ENCODE measurements around the gene TPT1.

DNA sequence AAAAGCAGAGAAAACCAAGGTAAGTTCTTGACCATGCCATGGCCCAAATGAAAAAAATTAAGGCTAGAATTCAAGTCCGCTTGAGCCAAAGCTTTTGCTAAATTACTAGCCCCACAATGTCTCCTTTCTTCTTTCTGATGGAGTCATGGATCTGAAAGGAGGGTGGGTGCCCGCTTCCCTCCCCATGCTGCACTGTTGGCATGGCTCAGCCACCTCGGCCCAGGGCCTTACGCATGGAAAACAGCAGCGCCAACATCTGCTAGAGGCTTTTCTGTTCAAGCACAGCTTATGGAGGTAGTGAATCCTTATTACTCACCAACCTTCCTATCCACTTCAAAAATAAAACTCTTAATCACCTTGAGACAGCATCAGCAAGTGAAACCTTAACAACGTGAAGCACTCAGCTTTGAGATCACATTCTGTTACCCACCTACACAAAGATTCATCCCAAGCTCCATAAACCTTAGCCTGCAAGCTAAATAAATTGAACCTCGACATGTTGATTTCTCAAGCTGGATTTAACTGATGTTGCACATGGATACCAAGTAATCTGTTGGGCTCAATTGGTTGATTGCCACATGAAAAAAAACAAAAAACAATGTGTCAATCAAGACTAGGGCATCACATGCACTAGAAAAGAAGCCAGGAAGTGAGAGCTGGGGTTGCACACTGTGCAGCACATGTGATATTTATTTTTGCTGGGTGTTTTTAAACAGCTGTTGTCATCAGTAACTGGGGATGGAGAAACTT lies 43.4 kb downstream of the TPT1 start:
- TF ChIP-seq, protein P1, sequence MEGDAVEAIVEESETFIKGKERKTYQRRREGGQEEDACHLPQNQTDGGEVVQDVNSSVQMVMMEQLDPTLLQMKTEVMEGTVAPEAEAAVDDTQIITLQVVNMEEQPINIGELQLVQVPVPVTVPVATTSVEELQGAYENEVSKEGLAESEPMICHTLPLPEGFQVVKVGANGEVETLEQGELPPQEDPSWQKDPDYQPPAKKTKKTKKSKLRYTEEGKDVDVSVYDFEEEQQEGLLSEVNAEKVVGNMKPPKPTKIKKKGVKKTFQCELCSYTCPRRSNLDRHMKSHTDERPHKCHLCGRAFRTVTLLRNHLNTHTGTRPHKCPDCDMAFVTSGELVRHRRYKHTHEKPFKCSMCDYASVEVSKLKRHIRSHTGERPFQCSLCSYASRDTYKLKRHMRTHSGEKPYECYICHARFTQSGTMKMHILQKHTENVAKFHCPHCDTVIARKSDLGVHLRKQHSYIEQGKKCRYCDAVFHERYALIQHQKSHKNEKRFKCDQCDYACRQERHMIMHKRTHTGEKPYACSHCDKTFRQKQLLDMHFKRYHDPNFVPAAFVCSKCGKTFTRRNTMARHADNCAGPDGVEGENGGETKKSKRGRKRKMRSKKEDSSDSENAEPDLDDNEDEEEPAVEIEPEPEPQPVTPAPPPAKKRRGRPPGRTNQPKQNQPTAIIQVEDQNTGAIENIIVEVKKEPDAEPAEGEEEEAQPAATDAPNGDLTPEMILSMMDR (IDR thresholded peaks at IDR 0.05; ENCODE audit: low read depth, low read length), result no peak
- TF ChIP-seq EZH2phosphoT487 (IDR thresholded peaks at IDR 0.05; ENCODE audit: low read depth), result no peak

All from OCI-LY3 (cell line).